Right renal pelvis (tissue), 4 donors: ENCODE measurements around the gene PRPF38B. TPM values are rescaled to one million over a fixed set of nuclear protein-coding genes. Genes with fewer than 3 reads are reported as not detected.
A peak's percentile ranks its signal among the peaks of the same experiment; 100 is the strongest.

Experiments
- DNase-seq, 4 donors: peaks; one replicate each; pipeline ENCODE4 v3.0.0-alpha.2; 2013; ENCODE audit warnings: low read depth in 4 of 4, low spot score in 3 of 4, missing footprints in 1 of 4
- polyA plus RNA-seq, 4 donors: library from polyadenylated mRNA; unstranded; fragments of 120-200 nt; gene quantifications; one replicate each; pipeline ENCODE4 v1.2.1, GENCODE V29; 2013; ENCODE audit not compliant: insufficient read length in 4 of 4

PRPF38B gene
- polyA plus RNA-seq, 4 donors = 65.1 to 87.5 (median 69.8) TPM

GRCh38 chr1:108716437-108717230, 24.5 kb downstream of the PRPF38B start:
- no peak for DNase-seq

DNA sequence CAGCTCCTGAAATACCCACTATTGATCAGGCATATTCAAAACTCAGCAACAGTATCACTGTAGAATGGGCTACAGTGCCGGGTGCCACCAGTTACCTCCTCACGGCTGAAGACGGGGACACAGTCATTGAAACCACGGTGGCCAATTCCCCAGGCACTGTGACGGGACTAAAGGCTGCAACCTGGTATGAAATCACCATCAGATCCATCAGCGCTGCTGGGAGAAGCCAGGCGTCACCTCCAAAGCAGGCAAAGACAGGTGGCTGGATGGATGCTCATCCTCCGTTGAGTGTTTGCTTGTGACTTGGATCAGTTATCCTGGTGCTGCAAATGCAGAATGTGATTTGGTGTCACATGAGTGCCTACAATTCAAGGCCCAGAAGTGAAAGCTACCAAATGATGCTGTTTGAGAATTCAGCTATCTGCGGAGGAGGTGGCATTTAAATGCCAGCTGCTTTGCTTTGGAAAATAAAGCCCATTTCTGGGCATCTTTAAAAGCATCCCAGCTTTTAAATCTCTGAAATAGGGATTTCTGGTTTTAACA, 25.7 kb downstream of the PRPF38B start:
- DNase-seq = no peak

DNA sequence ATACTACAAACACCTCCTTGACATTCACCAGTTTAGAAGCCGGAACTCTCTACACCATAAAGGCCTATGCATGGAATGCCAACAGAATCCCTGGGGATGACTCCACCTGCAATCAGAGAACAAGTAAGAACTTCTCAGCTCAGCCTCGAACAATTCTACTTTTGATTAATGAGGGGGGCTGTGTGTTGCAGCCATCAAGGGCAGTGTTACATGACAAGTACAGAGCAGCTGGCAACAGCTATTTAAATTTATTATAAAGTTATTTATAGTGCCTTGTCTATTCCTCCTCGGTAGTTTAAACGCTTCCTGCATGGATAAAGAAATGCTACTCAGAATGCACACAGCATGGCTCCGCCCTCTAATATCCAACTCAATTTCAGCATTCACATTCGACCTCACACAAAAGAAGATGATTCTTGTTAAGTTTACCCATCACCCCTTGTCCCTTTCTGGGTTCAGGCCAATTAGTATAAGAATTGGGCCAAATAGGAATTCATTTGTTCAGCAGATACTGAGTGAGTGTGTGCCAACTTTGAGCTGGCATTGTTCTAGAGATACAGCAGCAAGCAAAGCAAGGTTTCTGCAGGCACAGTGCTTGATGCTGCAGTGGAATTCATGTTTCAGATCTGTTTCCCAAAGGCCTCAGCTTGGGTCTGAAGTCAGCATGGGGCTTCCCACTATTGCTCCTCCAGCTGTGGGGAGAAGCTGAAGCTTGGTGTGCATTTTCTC, 27.0 kb downstream of the PRPF38B start:
- no peak for DNase-seq

- DNase-seq = no peak
These were observed 27.7 kb downstream of the PRPF38B start for GRCh38 chr1:108719656-108720435.

DNA sequence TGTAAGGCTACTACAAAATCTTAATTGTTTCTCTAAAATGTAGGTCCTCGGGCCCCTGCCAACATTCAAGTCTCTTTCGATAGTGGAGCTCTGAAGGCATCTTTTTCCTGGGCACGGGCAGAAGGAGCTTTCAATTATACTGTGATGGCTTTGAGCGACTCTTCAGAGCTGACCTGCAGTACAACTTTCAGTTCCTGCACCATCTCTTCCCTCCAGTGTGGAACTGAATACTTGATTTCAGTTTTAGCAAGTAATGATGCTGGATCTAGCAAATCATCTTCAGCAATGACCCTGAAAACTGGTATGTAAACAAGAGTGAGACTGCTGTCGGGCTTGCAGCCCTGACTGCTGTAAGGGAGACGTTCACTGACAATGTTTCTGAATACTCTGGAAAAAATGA, 30.2 kb downstream of the PRPF38B start:
- no peak for DNase-seq

GRCh38 chr1:108725906-108726305, 33.8 kb downstream of the PRPF38B start:
- DNase-seq = no peak

DNA sequence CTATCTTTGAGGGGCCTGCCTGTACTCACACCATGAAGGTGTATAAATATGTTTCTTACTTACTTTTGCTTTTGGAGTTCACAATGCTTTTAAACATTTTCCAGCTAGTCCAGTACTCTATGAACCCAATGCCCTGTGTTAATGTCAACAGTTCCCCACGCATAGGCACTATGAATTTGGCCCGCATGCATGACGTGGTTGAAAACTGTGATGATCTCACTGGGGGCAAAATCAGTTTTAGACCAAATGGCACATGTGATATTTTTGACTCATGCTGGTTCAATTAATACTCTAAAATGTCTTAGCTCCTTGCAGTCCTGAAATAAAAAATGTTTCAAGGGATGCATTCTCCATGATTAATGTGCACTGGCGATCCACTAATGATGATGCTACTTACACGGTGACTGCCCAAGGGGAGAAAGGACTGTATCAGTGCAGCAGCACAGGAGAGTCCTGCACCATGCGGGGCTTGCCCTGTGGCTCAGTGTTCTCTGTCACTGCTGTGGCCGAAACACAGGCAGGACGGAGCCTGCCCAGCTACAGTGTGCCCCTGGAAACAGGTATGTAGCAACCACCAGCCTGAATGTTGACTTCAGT, 36.3 kb downstream of the PRPF38B start:
- DNase-seq = no peak

DNA sequence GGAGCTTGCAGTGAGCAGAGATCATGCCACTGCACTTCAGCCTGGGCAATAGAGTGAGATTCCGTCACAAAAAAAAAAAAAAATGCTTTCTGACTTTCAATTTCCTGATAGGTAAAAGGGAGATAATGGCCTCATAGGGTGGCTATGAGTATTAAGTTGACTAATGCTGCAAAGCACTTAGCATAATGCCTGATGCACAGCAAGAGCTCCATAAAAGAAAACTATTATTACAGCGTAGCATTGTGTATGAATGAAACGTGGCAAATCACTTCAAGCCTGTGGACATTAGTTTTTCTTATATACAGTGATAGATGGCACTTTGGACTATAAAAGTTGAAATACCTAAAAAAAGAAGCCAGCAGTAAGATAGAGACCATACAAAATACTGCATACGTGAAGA, 37.4 kb downstream of the PRPF38B start:
- DNase-seq = no peak

GRCh38 chr1:108732398-108732797, 40.3 kb downstream of the PRPF38B start:
- DNase-seq = no peak

GRCh38 chr1:108734171-108734865, 42.2 kb downstream of the PRPF38B start:
- DNase-seq = no peak

- peak in 1 of 4 donors; percentile 5 for DNase-seq
These were observed 50.1 kb downstream of the PRPF38B start for GRCh38 chr1:108742253-108742652.

- no peak for DNase-seq
These were observed 53.9 kb downstream of the PRPF38B start for GRCh38 chr1:108745980-108746381.

GRCh38 chr1:108746382-108747170, 54.5 kb downstream of the PRPF38B start, which contains the start of gene STXBP3:
TSS of gene STXBP3 (plus strand) at chr1:108746674. CDS start at chr1:108746738, 64 bp downstream.
- peak; percentile 92 to 98 (median 96) for DNase-seq

DNA sequence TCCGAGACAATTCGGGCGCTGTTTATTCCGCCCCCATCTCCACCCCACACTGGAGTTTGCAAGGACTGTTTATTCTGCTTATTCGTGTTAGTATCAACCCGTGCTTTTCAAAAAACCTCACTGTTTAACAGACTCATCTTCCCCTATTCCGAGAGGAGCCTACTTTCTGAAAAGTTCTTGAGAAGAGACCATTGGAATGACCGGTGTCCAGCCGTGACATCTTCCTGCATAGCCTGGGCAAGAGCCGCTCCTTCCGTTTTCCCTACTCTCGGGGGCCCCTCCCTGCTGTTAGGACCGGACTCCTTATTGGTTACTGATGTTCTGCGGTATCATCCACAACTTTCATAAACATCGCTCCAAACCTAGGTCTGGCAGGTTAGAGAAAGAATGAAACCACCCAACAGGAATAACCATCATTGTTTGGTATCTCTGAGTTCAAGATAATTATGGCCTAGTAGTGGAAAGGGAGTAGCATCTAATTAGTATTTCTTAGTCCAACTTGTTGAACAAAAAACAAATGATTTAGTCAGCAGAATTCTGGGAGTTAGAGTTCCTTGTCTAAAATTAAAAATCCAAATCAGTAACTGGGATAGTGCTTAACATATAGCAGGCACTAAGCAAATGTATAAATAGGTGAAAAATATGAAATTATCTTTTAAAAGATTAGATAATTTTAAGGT, 55.2 kb downstream of the PRPF38B start:
- DNase-seq = peak; percentile 45 to 73 (median 66)

GRCh38 chr1:108747898-108748297, 55.8 kb downstream of the PRPF38B start:
- DNase-seq = no peak

- DNase-seq = no peak
These were observed 57.0 kb downstream of the PRPF38B start for GRCh38 chr1:108749081-108749480.

DNA sequence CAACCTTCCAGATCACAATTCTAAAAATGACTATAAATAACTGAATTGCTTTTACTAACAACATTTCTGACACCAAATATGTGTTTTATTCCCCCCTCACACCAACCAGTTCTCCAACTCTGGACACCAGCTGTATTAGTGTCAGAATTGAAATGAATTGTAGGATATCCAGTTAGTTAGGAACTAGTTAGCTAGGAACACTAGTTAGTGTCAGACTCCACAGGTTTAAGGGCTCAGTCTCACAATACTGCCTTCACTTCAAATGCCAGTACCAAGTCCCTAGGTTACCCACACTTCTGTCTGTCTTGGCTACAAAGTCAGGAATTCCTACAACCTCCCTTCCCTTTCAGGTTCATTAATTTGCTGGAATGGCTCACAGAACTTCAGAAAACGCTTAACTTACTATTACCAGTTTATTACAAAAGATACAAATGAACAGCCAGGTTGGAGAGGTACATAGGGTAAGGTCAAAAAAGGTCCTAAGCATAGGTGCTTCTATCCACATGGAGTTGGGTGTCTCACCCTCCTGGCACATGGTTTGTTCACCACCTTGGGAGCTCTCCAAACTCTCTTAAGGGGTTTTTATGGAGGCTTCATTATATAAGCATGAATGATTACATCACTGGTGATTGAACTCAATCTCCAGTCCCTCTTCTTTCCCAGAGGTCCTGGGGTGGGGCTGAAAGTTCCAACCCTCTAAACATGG, 58.5 kb downstream of the PRPF38B start:
- peak in 3 of 4 donors; percentile 20 to 43 (median 39) for DNase-seq
